ENCODE measurements around the gene NIT2. TPM values are rescaled to one million over a fixed set of nuclear protein-coding genes. Genes with fewer than 3 reads are reported as not detected.

Gene NIT2
- 33.9 TPM for total RNA-seq
- long read RNA-seq, full-length matches to known transcripts: 38 of 46 reads
- long read RNA-seq, partial matches to known transcripts: 4 of 46 reads
- long read RNA-seq, other reads (novel, unspliced or antisense): 4 of 46 reads

GRCh38 chr3:100334488-100335351 lies at the start of gene NIT2:
NIT2 (plus strand) TSS chr3:100334757; CDS start chr3:100334792, 35 bp downstream.
- ATAC-seq (peak; percentile 97 to 98), DNase-seq (peak; percentile 94)
- H3K36me3 ChIP-seq: peaks cover 5% of the 10 kb centered on the region
- intact Hi-C loops (cut with DNase I): no loop called here
- H3K27me3 ChIP-seq (ENCODE audit: low read depth): no peaks in the 10 kb centered on the region
- H3K4me1 ChIP-seq: peaks cover 15% of the 10 kb centered on the region
- H3K9me3 ChIP-seq: no peaks in the 10 kb centered on the region
- peak within 1 kb of the TSS; percentile 67 for H3K4me3 ChIP-seq
- H3K27ac ChIP-seq: peak within 1 kb of the TSS; percentile 83
- TF ChIP-seq CTCF (IDR thresholded peaks at IDR 0.05): no peak

GRCh38 chr3:100288288-100288894 lies 46.2 kb upstream of the NIT2 start:
- Histone ChIP-seq H3K9me3 (no peaks in the 10 kb centered on the region), H3K36me3 (peaks cover 72% of the 10 kb centered on the region), H3K4me3 (no peak overlapping the region), H3K27ac (no peak overlapping the region), H3K27me3 (ENCODE audit: low read depth) (no peaks in the 10 kb centered on the region), H3K4me1 (no peaks in the 10 kb centered on the region)
- DNase-seq (no peak), ATAC-seq (no peak)
- TF ChIP-seq CTCF (IDR thresholded peaks at IDR 0.05): no peak
- intact Hi-C loops (cut with DNase I): no loop called here

- Histone ChIP-seq H3K27ac (no peak overlapping the region), H3K4me3 (no peak overlapping the region), H3K9me3 (no peaks in the 10 kb centered on the region), H3K4me1 (no peaks in the 10 kb centered on the region), H3K36me3 (peaks cover 66% of the 10 kb centered on the region), H3K27me3 (ENCODE audit: low read depth) (no peaks in the 10 kb centered on the region)
- DNase-seq (no peak), ATAC-seq (peak in 1 of 2 donors; percentile 32)
- intact Hi-C loops (cut with DNase I): no loop called here
- TF ChIP-seq CTCF (IDR thresholded peaks at IDR 0.05): no peak
Measured at GRCh38 chr3:100289339-100289738, 45.2 kb upstream of the NIT2 start.

- intact Hi-C loops (cut with DNase I): no loop called here
- Histone ChIP-seq H3K4me1 (no peaks in the 10 kb centered on the region), H3K36me3 (peaks cover 91% of the 10 kb centered on the region), H3K27me3 (ENCODE audit: low read depth) (no peaks in the 10 kb centered on the region), H3K9me3 (no peaks in the 10 kb centered on the region), H3K27ac (no peak overlapping the region), H3K4me3 (no peak overlapping the region)
- TF ChIP-seq CTCF (IDR thresholded peaks at IDR 0.05): no peak
- ATAC-seq (no peak), DNase-seq (no peak)
Measured at GRCh38 chr3:100295089-100295488, 39.5 kb upstream of the NIT2 start.

- TF ChIP-seq CTCF (IDR thresholded peaks at IDR 0.05): no peak
- Histone ChIP-seq H3K4me1 (no peaks in the 10 kb centered on the region), H3K9me3 (no peaks in the 10 kb centered on the region), H3K27me3 (ENCODE audit: low read depth) (no peaks in the 10 kb centered on the region), H3K4me3 (no peak overlapping the region), H3K27ac (no peak overlapping the region), H3K36me3 (peaks cover 92% of the 10 kb centered on the region)
- ATAC-seq (no peak), DNase-seq (no peak)
- intact Hi-C loops (cut with DNase I): no loop called here
Measured at GRCh38 chr3:100297784-100298183, 36.8 kb upstream of the NIT2 start.
